GM19463 (cell line): Measurements from ENCODE around the gene CTSO.

Source experiments
- ATAC-seq: cut with Tn5 transposase; IDR thresholded peaks from one replicate; pipeline ENCODE4 v1.9.1; 2021; ENCODE audit warnings: mild to moderate bottlenecking, moderate library complexity; ENCODE audit not compliant: unreplicated experiment

CTSO gene

GRCh38 chr4:155953151-155954117, at the start of gene CTSO:
Gene CTSO (minus strand): TSS chr4:155953866. CDS start chr4:155953847, 19 bp downstream.
- ATAC-seq = peak; percentile 89

DNA sequence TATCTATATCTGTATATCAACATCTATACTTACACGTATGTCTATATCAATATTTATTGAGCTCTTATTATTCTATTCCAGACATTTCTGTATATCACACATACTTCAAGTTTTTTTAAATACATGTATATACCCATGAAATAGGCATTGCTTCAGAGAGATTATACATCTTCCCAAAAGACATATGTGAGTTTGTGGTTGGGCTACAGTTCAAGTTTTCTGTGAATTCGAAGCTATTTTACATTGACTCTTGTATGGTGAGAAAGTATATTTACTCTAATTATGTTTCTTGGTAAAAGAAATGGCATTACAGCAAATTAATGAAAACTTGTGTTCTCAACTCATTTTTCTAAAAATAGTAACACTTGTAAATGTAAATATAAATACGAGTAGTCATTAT, 46.8 kb upstream of the CTSO start:
- no peak for ATAC-seq

GRCh38 chr4:155999725-156000124, 46.1 kb upstream of the CTSO start:
- ATAC-seq = no peak

DNA sequence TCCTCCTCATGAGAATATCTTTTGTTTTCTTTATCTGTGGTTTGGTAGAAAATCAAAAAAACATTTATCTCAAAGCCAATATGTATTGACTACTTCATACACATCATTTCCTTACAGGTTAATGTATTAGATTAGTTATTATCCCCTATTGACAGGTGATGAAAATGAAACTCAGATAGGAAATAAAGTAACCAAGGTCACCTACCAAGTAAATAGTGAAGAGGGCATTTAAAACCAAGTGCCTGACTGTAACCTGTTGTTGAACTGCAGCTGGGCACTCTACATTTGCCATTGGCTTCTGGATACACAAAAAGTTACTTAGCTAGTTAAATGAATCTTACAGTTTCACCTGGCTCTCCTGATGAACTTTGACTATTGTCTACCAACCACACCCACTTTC, 41.4 kb upstream of the CTSO start:
- ATAC-seq = no peak

DNA sequence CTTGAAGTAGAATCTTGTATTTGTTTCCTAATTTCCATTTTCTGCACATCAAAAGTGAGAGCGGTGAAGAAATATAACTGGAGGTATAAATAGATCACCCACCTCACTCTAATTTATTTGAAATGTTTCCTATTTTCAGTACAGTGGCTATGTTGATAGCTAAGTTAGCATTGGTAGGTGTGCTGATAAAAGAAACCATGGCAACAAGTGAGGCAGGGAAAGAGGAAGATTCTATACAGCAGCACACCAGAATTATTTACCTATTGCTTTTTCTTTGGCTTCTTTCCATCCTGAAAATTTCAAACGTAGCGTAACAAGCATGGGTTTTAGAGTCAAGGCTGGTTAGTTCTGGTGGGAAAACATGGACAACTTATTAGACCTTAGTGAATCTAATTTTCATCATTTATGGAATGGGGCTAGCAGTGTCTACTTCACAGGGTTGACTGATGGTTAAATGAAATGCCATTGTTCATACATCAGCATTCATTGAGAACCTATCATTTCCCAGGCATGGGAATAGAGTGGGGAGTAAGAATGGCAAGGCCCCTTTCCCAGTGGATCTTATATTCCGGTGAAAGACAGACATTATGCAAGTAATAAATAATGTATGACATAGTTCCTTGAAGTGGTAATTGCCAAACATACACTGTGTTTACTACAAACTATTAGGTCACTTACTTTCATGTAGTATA, 30.6 kb upstream of the CTSO start:
- no peak for ATAC-seq

DNA sequence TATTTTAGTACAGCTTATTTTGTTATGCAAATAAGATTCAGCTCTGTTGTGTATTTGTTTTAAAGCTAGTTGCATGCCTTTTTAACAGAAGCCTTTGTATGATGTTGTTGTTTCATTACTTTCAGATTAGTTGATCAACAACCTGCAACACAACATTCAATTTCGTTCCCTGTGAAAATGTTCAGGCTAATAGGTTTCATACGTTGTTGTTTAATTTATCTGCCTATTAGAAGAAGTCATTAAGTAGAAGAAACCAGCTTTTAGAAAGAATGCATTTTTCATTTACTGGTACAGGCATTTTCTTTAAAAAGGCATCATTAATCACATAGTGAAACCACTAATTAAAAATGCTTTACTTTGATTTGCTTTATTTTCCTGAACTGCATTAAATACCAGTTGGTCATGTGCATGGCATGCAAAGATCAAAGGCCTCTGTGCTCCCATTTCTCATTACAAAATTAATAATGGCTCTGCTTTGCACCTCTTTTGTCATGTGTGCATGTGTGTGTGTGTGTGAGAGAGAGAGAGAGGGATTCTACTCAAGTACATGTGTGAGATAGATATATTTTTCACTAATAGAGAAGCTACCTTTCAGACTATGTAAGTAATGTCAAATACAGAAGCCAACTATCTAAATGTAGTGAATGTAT, 29.2 kb upstream of the CTSO start:
- ATAC-seq = no peak

DNA sequence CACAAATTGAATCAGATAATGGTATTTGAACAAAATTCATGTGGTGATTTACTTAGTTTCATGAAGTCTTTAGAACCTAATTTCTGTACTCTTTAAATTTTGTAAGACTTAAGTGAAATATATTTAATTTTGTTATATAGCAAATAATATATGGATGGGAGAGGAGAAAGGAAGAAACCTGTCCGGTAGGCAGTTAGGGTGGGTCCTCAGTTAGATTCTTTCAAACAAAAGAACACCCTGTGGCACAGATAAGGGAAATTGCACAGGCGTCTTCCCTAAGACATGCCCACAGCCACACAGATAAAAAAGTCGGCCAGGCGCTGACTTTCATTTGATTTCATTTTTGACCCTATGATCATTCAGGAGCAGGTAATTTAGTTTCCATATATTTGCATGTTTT, 25.1 kb upstream of the CTSO start:
- ATAC-seq = no peak

DNA sequence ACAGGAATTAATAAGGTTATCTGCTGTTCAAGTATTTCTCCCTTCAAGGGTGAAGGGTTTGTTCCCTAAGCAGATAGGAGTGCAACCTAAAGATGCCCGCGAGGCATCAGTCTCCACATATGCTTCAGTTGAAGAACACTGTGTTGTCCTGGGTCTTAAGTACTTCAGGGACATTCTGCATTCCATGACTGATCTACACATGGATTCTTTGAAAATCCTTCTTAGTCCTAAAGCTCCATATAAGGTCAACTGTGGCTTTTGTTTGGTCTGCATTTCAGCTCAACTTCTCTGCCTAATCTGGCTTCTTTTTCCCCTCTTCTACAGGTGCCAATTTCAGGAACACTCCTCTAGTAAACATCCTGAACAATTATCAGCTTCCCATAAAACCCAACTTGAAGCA, 21.8 kb upstream of the CTSO start:
- ATAC-seq = no peak

DNA sequence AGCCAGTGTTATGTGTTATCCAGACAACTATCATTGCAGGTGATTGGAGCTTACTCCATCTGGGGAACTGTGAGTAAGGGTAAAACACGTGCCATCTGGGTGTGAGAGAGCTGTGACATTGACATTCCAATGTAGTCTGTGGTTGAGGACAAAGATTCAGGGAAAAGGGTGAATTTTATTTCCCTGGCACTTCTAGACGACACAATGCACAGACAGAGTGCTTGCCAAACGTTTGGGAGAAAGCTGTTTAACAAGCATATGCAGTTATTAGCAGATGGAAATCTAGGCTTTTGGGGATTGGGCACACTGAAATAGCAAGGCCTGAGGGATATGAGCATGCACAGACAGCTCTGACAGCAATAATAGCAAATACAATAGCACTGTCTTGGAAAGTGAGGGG, 21.3 kb upstream of the CTSO start:
- no peak for ATAC-seq

- peak; percentile 91 for ATAC-seq
Measured at GRCh38 chr4:155974476-155974749, 20.7 kb upstream of the CTSO start.

GRCh38 chr4:155973639-155974475, 20.2 kb upstream of the CTSO start:
- ATAC-seq = peak; percentile 25

DNA sequence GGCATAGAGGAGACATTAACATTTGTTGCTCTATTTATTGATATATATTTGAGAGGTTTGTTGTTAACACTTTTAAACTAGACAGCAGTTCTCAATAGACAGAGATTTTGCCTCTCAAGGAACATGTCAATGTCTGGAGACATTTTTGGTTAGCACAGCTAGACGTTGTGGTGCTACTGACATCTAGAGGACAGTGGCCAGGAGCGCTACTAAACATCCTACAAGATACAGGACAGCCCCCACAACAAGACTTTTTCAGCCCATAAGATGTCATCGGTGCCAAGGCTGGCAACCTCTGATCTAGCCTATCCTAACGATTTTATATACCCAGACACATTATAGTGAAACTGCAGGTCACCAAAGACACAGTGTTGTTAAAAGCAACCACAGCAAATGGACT, 18.4 kb upstream of the CTSO start:
- peak; percentile 36 for ATAC-seq

- ATAC-seq = no peak
Measured at GRCh38 chr4:155966731-155967395, 13.2 kb upstream of the CTSO start.

DNA sequence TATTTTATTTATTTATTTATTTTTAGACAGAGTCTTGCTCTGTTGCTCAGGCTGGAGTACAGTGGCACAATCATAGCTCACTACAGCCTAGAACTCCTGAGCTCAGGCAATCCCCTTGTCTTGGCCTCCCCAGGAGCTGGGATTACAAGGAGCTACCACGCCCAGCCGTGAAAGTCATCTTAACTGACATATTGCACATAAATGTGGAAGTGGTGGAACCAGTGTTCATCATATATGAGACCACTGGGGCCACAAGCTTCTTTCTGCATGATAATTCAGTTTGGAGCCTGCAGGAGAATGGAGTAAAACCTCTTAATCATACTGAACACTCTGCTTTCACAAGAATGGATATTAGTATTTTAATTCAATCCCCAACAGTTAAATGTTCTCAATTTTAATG, 12.5 kb upstream of the CTSO start:
- ATAC-seq = no peak

DNA sequence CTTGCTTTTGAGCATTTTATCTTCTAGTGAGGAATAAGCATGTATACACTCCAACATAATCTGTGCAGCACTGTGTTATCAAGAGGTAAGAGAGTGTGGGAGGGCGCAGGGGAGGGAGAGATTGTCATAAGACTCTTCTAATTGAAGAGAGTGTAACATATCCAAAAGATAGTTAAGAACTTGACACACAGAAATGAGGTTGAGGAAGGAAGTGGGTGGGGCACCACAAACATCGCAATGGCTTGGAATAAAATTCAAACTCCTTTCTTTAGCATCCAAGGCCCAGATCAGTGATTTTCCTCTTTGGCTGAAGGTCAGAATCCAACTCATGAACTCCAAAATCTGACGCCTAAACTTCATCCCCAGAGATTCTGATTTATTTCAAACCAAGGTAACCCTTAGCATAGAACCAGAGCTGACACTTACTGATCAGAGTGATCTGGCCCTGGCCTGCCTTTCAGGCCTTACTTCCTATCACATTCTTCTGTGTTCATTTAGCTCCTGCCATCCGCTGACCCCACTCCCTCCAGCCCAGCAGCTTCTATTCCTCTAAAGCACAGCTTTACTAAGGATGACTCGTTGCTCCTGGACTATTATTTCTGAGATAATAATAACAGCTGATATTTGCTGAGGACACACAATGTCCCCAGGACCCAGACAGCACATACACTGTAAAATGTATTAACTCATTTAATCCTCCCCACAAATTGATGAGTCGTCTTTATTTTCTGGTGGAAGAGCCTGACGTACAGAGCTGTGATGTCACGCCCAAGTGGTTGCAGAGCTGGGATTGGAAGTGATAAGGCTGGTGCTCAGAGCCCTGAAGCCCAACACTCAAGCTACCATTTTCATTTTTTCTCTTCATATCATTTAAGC, 10.6 kb upstream of the CTSO start:
- ATAC-seq = no peak

- ATAC-seq = no peak
Measured at GRCh38 chr4:155962767-155963166, 9.1 kb upstream of the CTSO start.

DNA sequence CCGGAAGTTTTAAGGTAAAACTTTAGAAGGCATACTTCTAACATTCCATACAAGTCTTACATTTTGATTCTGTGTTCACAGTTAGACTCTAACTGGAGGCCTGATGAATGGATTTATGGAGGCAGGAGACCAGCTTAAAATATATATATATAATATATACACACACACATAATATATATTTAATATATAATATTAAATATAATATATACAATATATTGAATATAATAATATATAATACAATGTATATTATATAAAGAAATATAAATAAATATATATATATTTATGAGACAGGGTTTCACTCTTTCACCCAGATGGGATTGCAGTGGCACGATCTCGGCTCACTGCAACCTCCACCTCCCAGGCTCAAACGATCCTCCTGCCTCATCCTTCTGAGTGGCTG, 7.9 kb upstream of the CTSO start:
- no peak for ATAC-seq

DNA sequence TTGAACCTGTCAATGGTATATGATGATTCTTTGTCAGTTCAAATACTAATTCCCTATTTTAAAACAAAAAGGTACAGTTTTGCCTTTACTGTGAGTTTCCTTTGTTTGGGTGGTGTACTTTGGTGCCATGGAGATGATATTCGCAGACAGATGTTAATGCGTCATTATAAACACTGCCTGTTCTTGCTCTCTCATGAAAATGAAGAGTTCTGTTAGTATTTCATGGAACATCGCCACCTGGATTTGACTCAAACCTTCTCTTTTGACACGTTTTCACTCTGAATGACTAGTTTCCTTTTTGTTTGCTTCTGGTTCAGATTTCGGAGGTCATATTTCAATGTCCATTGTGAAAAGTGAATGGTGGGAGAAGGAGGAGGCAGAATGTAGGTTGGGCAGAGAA, 6.9 kb upstream of the CTSO start:
- no peak for ATAC-seq

- ATAC-seq = no peak
Measured at GRCh38 chr4:155959417-155959816, 5.8 kb upstream of the CTSO start.

GRCh38 chr4:155956461-155956860, 2.8 kb upstream of the CTSO start:
- ATAC-seq = no peak
